Measurements from ENCODE around the gene TNS1. TPM values are rescaled to one million over a fixed set of nuclear protein-coding genes. Genes with fewer than 3 reads are reported as not detected.

The TNS1 gene
- total RNA-seq, 1 experiment from 2014 or later = 1.5 TPM

- BruUV-seq (replicated peaks) = no TSS peak
- no peak for TF ChIP-seq EZH2phosphoT487 (IDR thresholded peaks at IDR 0.05; ENCODE audit: borderline replicate concordance, low read length)
- no peak for TF ChIP-seq CTCF (conservative IDR thresholded peaks at IDR 0.05; ENCODE audit: low read depth, low read length)
- no peak for TF ChIP-seq EZH2 (IDR thresholded peaks at IDR 0.05; ENCODE audit: low read length, unreplicated experiment)
- Histone ChIP-seq H3K9me2 (replicated peaks; ENCODE audit: low read length) (no peaks in the 10 kb centered on the region), H3K36me3 (ENCODE audit: low read depth, low read length) (no peaks in the 10 kb centered on the region), H3F3A (ENCODE audit: low read length, unreplicated experiment) (no peaks in the 10 kb centered on the region), H3K27me3 (ENCODE audit: low read length) (no peaks in the 10 kb centered on the region), H3K27ac (ENCODE audit: low read length) (no peak overlapping the region), H3K9me3 (ENCODE audit: low read length) (no peaks in the 10 kb centered on the region), H3K4me2 (ENCODE audit: low read length) (no peak overlapping the region), H3K9ac (ENCODE audit: low read length) (no peak overlapping the region), H3K79me2 (ENCODE audit: low read length) (no peaks in the 10 kb centered on the region), H2AFZ (ENCODE audit: low read length) (no peak overlapping the region), H4K20me1 (ENCODE audit: low read length) (no peaks in the 10 kb centered on the region), H3K4me1 (ENCODE audit: insufficient read depth, low read length) (no peaks in the 10 kb centered on the region), H3K4me3 (ENCODE audit: low read length) (no peak overlapping the region)
- DNase-seq (no peak), ATAC-seq (no peak)
- CTCF ChIA-PET = interaction anchor here (0.6 kb wide), 1 partner anchor 1104 kb away, joined by 10 read pairs; the partner anchor contains the start of gene IGFBP5
- intact Hi-C loops (cut with micrococcal nuclease) = no loop called here
- POLR2A ChIA-PET (ENCODE audit: unreplicated experiment) = interaction anchor here (0.7 kb wide), 1 partner anchor 1026 kb away, joined by 3 read pairs; no protein-coding TSS in a partner anchor
Observed at GRCh38 chr2:217798743-217799562, 203.8 kb downstream of the TNS1 start.

DNA sequence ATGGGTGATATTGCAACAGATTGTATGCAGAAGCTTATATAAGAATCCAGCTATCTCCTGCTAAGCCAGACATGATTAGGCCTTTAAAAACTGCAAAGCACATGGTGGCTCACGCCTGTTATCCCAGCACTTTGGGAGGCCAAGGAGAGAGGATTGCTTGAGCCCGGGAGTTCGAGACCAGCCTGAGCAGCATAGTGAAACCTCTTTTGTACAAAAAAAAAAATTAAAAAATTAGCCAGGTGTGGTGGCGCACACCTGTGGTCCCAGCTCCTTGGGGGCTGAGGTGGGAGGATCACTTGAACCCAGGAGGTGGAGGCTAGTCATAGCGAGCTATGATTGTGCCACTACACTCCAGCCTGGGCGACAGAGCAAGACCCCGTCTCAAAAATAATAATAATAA is 204.6 kb downstream of the TNS1 start:
- DNase-seq = no peak

More for the DNA sequence above, 204.6 kb downstream of the TNS1 start:
- Histone ChIP-seq H3K36me3 (ENCODE audit: low read depth, low read length) (no peaks in the 10 kb centered on the region), H3K4me1 (ENCODE audit: insufficient read depth, low read length) (no peaks in the 10 kb centered on the region), H3K27me3 (ENCODE audit: low read length) (no peaks in the 10 kb centered on the region), H3F3A (ENCODE audit: low read length, unreplicated experiment) (no peaks in the 10 kb centered on the region), H3K9me2 (replicated peaks; ENCODE audit: low read length) (no peaks in the 10 kb centered on the region), H3K79me2 (ENCODE audit: low read length) (no peaks in the 10 kb centered on the region), H4K20me1 (ENCODE audit: low read length) (no peaks in the 10 kb centered on the region), H3K4me2 (ENCODE audit: low read length) (no peak overlapping the region), H3K9me3 (ENCODE audit: low read length) (no peaks in the 10 kb centered on the region), H2AFZ (ENCODE audit: low read length) (no peak overlapping the region), H3K4me3 (ENCODE audit: low read length) (no peak overlapping the region), H3K27ac (ENCODE audit: low read length) (no peak overlapping the region), H3K9ac (ENCODE audit: low read length) (no peak overlapping the region)
- ATAC-seq = no peak
- BruUV-seq (replicated peaks) = no TSS peak
- ChIA-PET POLR2A (ENCODE audit: unreplicated experiment) (no interaction called here), CTCF (no interaction called here)
- no peak for TF ChIP-seq EZH2 (IDR thresholded peaks at IDR 0.05; ENCODE audit: low read length, unreplicated experiment)
- no peak for TF ChIP-seq EZH2phosphoT487 (IDR thresholded peaks at IDR 0.05; ENCODE audit: borderline replicate concordance, low read length)
- TF ChIP-seq CTCF (conservative IDR thresholded peaks at IDR 0.05; ENCODE audit: low read depth, low read length) = no peak
- intact Hi-C loops (cut with micrococcal nuclease) = no loop called here
